ENCODE measurements around the gene ANKS1A.

ANKS1A gene

DNA sequence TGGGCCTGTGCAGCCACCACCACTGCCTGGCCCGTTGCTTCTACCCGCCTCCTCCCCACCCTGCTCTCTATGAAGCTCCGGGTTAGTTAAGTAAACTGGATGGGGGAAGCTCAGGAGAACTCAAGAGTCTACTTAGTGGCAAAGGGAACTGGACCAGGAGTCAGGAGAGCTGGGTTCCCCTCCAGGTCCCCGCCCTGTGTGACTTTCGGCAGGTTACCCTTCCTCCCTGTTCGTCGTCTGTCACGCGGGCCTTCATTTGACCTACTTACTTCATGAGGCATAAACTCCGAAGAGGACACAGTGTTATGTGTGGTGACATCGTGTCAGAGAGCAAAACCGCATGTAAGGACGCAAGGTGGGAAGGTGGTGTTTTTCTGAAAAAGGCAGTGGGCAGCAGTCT lies 176.8 kb downstream of the ANKS1A start:
- peaks cover 5% of the 10 kb centered on the region for H3K4me1 ChIP-seq (ENCODE audit: insufficient read depth, insufficient read length)
- TF ChIP-seq SUZ12 (IDR thresholded peaks at IDR 0.05; ENCODE audit: extremely low read depth, insufficient read depth, insufficient read length), result no peak
- no peak for TF ChIP-seq ZNF274 (IDR thresholded peaks at IDR 0.05; ENCODE audit: low read depth, low read length)
- no peak for TF ChIP-seq YY1 (IDR thresholded peaks at IDR 0.05; ENCODE audit: insufficient read depth, insufficient read length)

DNA sequence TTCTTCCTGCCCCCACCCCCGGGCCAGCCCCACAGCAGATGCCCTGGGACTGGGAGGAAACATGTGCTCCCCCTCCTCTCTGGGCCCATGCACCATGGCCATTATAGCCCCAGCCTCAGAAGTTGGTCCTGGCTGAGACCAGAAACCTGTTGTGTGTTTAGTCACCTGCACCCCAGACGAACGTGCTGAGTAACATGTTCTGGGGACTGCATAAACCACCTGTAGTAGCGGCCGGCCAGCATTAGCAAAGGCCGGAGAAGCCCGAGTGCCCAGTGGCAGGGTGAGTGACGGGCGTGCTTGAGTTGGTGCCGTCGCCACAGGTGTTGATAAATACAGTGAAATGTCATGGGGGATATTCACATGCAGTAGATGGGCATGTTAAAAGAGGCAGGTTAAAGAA lies 178.2 kb downstream of the ANKS1A start:
- no peak for TF ChIP-seq SUZ12 (IDR thresholded peaks at IDR 0.05; ENCODE audit: extremely low read depth, insufficient read depth, insufficient read length)
- TF ChIP-seq YY1 (IDR thresholded peaks at IDR 0.05; ENCODE audit: insufficient read depth, insufficient read length), result no peak
- no peak for TF ChIP-seq ZNF274 (IDR thresholded peaks at IDR 0.05; ENCODE audit: low read depth, low read length)
- Histone ChIP-seq H3K9ac (ENCODE audit: insufficient read length, low read depth) (no peak overlapping the region), H3K4me3 (ENCODE audit: insufficient read length, low read depth) (no peak overlapping the region), H3K27me3 (ENCODE audit: insufficient read depth, insufficient read length) (no peaks in the 10 kb centered on the region), H3K9me3 (ENCODE audit: insufficient read depth, low read length) (no peaks in the 10 kb centered on the region), H3K36me3 (ENCODE audit: insufficient read depth, insufficient read length, low read length) (peaks cover 27% of the 10 kb centered on the region), H3K4me1 (ENCODE audit: insufficient read depth, insufficient read length) (peaks cover 5% of the 10 kb centered on the region)
- DNase-seq (ENCODE audit: low read depth, low spot score), result no peak

More for the DNA sequence above, 176.8 kb downstream of the ANKS1A start:
- no peaks in the 10 kb centered on the region for H3K27me3 ChIP-seq (ENCODE audit: insufficient read depth, insufficient read length)
- no peak overlapping the region for H3K4me3 ChIP-seq (ENCODE audit: insufficient read length, low read depth)
- no peak overlapping the region for H3K9ac ChIP-seq (ENCODE audit: insufficient read length, low read depth)
- H3K36me3 ChIP-seq (ENCODE audit: insufficient read depth, insufficient read length, low read length), result peaks cover 29% of the 10 kb centered on the region
- no peak for DNase-seq (ENCODE audit: low read depth, low spot score)
- H3K9me3 ChIP-seq (ENCODE audit: insufficient read depth, low read length), result no peaks in the 10 kb centered on the region

DNA sequence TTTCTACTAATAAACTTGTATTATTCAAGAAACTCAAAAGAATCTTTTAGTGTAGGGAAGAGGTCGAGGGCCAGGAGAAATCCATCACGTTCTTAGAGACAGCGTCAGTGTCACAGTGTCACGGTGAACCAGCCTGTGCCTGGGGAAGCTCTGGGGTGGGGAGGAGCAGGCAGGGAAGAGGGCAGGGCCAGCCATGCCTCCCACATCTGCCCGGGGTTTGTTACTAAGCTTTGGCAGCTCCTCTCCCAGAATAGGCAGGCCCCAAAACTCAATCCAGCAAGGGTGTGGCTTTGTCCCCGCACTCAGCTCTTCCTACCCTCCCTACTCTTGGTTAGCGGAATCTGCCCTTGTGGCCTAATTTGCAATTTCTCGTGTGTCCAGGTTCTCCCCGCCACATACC lies 179.2 kb downstream of the ANKS1A start:
- Histone ChIP-seq H3K9ac (ENCODE audit: insufficient read length, low read depth) (no peak overlapping the region), H3K9me3 (ENCODE audit: insufficient read depth, low read length) (no peaks in the 10 kb centered on the region), H3K4me1 (ENCODE audit: insufficient read depth, insufficient read length) (peaks cover 5% of the 10 kb centered on the region), H3K36me3 (ENCODE audit: insufficient read depth, insufficient read length, low read length) (peaks cover 19% of the 10 kb centered on the region), H3K27me3 (ENCODE audit: insufficient read depth, insufficient read length) (no peaks in the 10 kb centered on the region), H3K4me3 (ENCODE audit: insufficient read length, low read depth) (no peak overlapping the region)
- TF ChIP-seq SUZ12 (IDR thresholded peaks at IDR 0.05; ENCODE audit: extremely low read depth, insufficient read depth, insufficient read length) (no peak), YY1 (IDR thresholded peaks at IDR 0.05; ENCODE audit: insufficient read depth, insufficient read length) (no peak), ZNF274 (IDR thresholded peaks at IDR 0.05; ENCODE audit: low read depth, low read length) (no peak)
- DNase-seq (ENCODE audit: low read depth, low spot score), result no peak

DNA sequence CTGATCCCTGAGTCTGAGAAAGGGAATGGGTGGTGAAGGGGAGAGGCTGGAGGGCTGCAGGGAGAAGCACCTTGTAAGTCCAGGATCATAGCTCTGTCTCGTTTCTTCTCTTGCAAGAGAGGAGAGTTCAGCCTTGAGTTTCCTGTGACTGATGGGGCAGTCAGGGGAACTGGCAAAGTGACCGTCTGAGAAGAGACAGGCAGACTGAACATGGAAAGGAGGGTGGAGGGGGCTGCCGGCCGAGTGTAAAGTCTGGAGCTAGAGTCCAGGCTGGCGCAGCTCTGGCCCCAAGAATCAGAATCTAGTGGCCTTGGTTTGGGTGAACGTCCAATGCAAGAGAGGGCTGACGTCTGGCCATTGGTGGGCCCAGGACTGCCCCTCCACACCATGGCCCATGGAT lies 179.6 kb downstream of the ANKS1A start:
- H3K4me1 ChIP-seq (ENCODE audit: insufficient read depth, insufficient read length), result peaks cover 5% of the 10 kb centered on the region
- DNase-seq (ENCODE audit: low read depth, low spot score), result no peak
- no peaks in the 10 kb centered on the region for H3K27me3 ChIP-seq (ENCODE audit: insufficient read depth, insufficient read length)
- peaks cover 18% of the 10 kb centered on the region for H3K36me3 ChIP-seq (ENCODE audit: insufficient read depth, insufficient read length, low read length)
- TF ChIP-seq SUZ12 (IDR thresholded peaks at IDR 0.05; ENCODE audit: extremely low read depth, insufficient read depth, insufficient read length) (no peak), YY1 (IDR thresholded peaks at IDR 0.05; ENCODE audit: insufficient read depth, insufficient read length) (no peak), ZNF274 (IDR thresholded peaks at IDR 0.05; ENCODE audit: low read depth, low read length) (no peak)
- H3K9me3 ChIP-seq (ENCODE audit: insufficient read depth, low read length), result no peaks in the 10 kb centered on the region
- no peak overlapping the region for H3K4me3 ChIP-seq (ENCODE audit: insufficient read length, low read depth)
- no peak overlapping the region for H3K9ac ChIP-seq (ENCODE audit: insufficient read length, low read depth)

DNA sequence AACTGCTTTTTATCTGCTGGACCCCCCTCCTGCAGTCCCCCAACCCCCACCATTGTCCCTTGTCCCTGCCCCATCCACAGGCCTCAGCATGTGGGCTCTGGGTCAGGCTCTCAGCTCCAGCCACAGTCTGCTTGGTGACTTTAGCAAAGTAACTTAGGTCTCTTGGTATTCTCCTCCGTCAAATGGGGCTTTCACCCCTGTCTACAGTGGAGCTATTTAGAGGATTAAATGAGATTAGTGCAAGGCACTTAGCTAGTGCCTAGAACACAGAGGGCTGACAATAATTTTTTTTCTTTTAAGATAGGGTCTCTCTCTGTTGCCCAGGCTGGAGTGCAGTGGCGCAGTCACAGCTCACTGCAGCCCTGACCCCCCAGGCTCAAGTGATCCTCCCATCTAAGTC lies 180.2 kb downstream of the ANKS1A start:
- Histone ChIP-seq H3K27me3 (ENCODE audit: insufficient read depth, insufficient read length) (no peaks in the 10 kb centered on the region), H3K4me3 (ENCODE audit: insufficient read length, low read depth) (no peak overlapping the region), H3K36me3 (ENCODE audit: insufficient read depth, insufficient read length, low read length) (peaks cover 18% of the 10 kb centered on the region), H3K4me1 (ENCODE audit: insufficient read depth, insufficient read length) (peaks cover 5% of the 10 kb centered on the region), H3K9me3 (ENCODE audit: insufficient read depth, low read length) (no peaks in the 10 kb centered on the region), H3K9ac (ENCODE audit: insufficient read length, low read depth) (no peak overlapping the region)
- DNase-seq (ENCODE audit: low read depth, low spot score), result no peak
- TF ChIP-seq SUZ12 (IDR thresholded peaks at IDR 0.05; ENCODE audit: extremely low read depth, insufficient read depth, insufficient read length), result no peak
- TF ChIP-seq YY1 (IDR thresholded peaks at IDR 0.05; ENCODE audit: insufficient read depth, insufficient read length), result no peak
- no peak for TF ChIP-seq ZNF274 (IDR thresholded peaks at IDR 0.05; ENCODE audit: low read depth, low read length)

DNA sequence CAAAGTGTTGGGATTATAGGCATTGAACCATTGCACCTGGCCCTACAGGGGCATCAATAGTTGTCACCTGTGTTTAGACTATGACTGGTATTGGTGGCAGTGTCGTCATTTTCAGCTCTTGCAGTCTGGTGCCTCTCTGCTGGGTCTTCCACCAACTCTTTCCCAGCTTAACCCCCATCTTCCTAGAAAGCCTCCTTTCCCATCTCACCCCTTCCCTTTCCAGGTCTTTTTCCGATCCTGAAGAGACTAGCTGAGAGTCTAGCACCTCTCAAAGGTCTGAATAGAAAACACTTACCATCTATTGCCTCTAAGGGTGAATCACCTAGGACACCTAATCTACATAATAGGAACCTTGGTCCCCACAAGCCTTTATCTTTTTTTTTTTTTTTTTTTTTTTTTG lies 181.1 kb downstream of the ANKS1A start:
- Histone ChIP-seq H3K36me3 (ENCODE audit: insufficient read depth, insufficient read length, low read length) (peaks cover 18% of the 10 kb centered on the region), H3K4me3 (ENCODE audit: insufficient read length, low read depth) (no peak overlapping the region), H3K27me3 (ENCODE audit: insufficient read depth, insufficient read length) (no peaks in the 10 kb centered on the region), H3K9me3 (ENCODE audit: insufficient read depth, low read length) (no peaks in the 10 kb centered on the region), H3K4me1 (ENCODE audit: insufficient read depth, insufficient read length) (peaks cover 5% of the 10 kb centered on the region), H3K9ac (ENCODE audit: insufficient read length, low read depth) (no peak overlapping the region)
- no peak for TF ChIP-seq SUZ12 (IDR thresholded peaks at IDR 0.05; ENCODE audit: extremely low read depth, insufficient read depth, insufficient read length)
- DNase-seq (ENCODE audit: low read depth, low spot score), result no peak

DNA sequence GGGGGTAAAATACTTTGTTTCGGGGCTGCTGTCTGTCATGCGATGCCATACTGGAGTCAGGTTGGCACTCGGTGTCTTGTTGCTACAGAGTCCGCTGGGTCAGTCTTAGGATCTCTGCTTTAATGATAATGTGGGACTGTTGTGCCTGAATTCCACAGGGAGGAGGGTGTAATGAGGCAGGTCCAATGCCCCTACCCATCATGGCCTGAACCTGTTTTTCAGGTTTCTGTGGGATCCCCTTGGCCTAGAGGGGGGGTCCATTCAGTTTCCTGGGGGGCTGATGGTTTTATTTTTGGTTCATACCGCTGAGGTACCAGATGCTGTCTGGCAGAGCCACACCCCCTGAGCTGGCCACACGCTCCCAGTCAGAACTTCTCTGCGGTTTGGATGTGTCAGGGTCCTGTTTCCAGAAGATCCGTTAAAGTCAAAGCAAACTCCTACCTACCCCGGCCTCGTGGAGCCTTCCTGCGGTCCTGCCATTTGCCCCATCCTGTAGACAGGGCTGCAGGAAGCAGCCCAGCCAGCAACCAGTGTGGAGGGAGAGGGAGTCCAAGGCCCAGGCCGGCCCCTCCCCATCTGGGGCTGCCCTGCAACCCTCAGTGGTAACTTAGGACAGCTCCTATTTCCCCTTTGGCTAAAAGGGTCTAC lies 182.4 kb downstream of the ANKS1A start:
- DNase-seq (ENCODE audit: low read depth, low spot score), result no peak
- H3K9me3 ChIP-seq (ENCODE audit: insufficient read depth, low read length), result no peaks in the 10 kb centered on the region
- peaks cover 10% of the 10 kb centered on the region for H3K36me3 ChIP-seq (ENCODE audit: insufficient read depth, insufficient read length, low read length)
- H3K4me1 ChIP-seq (ENCODE audit: insufficient read depth, insufficient read length), result peaks cover 5% of the 10 kb centered on the region
- H3K9ac ChIP-seq (ENCODE audit: insufficient read length, low read depth), result no peak overlapping the region
- H3K4me3 ChIP-seq (ENCODE audit: insufficient read length, low read depth), result no peak overlapping the region
- no peaks in the 10 kb centered on the region for H3K27me3 ChIP-seq (ENCODE audit: insufficient read depth, insufficient read length)
- no peak for TF ChIP-seq YY1 (IDR thresholded peaks at IDR 0.05; ENCODE audit: insufficient read depth, insufficient read length)
- TF ChIP-seq SUZ12 (IDR thresholded peaks at IDR 0.05; ENCODE audit: extremely low read depth, insufficient read depth, insufficient read length), result no peak
- no peak for TF ChIP-seq ZNF274 (IDR thresholded peaks at IDR 0.05; ENCODE audit: low read depth, low read length)
